Uterus (tissue), 2 donors: ENCODE data around the gene GNS.

Experiments
- CTCF ChIP-seq, 4 experiments: fragments of 200-600 bp in 2 of 4; fragments of 450-650 bp in 2 of 4; sonication (generic) in 2 of 4; IDR thresholded peaks; one replicate each; pipeline ENCODE4 v1.5.1; 2016 to 2019; ENCODE audit warnings: antibody characterized with exemption in 4 of 4, mild to moderate bottlenecking in 2 of 4, moderate library complexity in 1 of 4
- POLR2A ChIP-seq, 2 donors: fragments of 450-650 bp; IDR thresholded peaks; one replicate each; pipeline ENCODE4 v1.6.1; 2016; ENCODE audit warnings: antibody characterized with exemption in 2 of 2, mild to moderate bottlenecking in 1 of 2, moderate library complexity in 1 of 2

- TF ChIP-seq CTCF (IDR thresholded peaks at IDR 0.05): no peak
- no peak for TF ChIP-seq POLR2A (IDR thresholded peaks at IDR 0.05)
Measured at GRCh38 chr12:64744422-64745258, 14.6 kb downstream of the GNS start.
